ENCODE results near the gene BMP8A.

DNA sequence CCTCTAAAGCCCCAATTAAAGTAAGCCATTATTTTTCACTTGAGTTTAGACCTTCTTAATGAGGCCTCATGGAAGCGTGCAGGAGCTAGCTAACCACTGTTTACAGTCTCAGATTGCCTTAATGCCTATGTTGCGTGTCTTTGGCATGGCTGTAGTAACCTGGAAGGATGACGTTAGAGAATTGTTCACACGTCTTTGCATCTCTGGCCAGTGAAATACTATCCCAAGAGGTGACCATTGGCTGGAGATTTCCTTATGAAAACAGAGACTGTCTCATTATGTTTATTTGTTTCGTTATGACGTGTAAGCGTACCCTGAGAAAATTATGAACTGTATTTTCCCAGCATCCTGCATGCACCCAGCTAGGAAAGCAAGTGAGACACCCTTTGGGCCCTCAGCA is 18.6 kb upstream of the BMP8A start:
- TF ChIP-seq, protein P1, sequence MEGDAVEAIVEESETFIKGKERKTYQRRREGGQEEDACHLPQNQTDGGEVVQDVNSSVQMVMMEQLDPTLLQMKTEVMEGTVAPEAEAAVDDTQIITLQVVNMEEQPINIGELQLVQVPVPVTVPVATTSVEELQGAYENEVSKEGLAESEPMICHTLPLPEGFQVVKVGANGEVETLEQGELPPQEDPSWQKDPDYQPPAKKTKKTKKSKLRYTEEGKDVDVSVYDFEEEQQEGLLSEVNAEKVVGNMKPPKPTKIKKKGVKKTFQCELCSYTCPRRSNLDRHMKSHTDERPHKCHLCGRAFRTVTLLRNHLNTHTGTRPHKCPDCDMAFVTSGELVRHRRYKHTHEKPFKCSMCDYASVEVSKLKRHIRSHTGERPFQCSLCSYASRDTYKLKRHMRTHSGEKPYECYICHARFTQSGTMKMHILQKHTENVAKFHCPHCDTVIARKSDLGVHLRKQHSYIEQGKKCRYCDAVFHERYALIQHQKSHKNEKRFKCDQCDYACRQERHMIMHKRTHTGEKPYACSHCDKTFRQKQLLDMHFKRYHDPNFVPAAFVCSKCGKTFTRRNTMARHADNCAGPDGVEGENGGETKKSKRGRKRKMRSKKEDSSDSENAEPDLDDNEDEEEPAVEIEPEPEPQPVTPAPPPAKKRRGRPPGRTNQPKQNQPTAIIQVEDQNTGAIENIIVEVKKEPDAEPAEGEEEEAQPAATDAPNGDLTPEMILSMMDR (IDR thresholded peaks at IDR 0.05), result no peak
- no peak for TF ChIP-seq ZFX (IDR thresholded peaks at IDR 0.05; ENCODE audit: borderline replicate concordance)

All from 22Rv1 (cell line).